Epithelial cell of esophagus (primary cell): ENCODE measurements around the gene CBLB.

Experiments
- DNase-seq: peaks from one replicate; pipeline ENCODE4 v3.0.0; 2010; ENCODE audit warnings: low read depth
- H3K4me3 ChIP-seq: 2 replicates; pipeline ENCODE4 v1.5.1; 2011; ENCODE audit warnings: mild to moderate bottlenecking, low read length, control low read depth
- TF ChIP-seq, protein P1 (sequence below): IDR thresholded peaks from 2 replicates; pipeline ENCODE4 v1.5.1; 2011; ENCODE audit warnings: low read depth, mild to moderate bottlenecking, low read length, control low read depth, inconsistent platforms; ENCODE audit not compliant: insufficient read depth; ENCODE audit errors: missing control alignments

The CBLB gene

DNA sequence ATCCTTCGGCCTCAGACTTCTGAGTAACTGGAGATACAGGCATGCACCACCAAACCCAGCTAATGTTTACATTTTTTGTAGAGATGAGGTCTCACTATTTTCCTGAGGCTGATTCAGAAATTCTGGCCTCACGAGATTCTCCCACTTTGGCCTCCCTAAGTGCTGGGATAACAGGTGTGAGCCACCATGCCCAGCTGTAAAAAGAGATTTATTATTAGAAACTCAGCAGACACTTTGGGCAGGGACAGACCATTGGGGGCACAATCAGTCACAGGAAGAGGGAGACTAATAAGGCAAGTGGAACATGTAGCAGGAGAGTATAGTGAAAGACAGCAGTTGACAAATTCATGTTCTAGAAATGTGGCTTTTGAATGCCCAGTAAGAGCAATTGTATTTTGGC, 249.2 kb downstream of the CBLB start:
- H3K4me3 ChIP-seq, result no peak overlapping the region
- TF ChIP-seq, protein P1, sequence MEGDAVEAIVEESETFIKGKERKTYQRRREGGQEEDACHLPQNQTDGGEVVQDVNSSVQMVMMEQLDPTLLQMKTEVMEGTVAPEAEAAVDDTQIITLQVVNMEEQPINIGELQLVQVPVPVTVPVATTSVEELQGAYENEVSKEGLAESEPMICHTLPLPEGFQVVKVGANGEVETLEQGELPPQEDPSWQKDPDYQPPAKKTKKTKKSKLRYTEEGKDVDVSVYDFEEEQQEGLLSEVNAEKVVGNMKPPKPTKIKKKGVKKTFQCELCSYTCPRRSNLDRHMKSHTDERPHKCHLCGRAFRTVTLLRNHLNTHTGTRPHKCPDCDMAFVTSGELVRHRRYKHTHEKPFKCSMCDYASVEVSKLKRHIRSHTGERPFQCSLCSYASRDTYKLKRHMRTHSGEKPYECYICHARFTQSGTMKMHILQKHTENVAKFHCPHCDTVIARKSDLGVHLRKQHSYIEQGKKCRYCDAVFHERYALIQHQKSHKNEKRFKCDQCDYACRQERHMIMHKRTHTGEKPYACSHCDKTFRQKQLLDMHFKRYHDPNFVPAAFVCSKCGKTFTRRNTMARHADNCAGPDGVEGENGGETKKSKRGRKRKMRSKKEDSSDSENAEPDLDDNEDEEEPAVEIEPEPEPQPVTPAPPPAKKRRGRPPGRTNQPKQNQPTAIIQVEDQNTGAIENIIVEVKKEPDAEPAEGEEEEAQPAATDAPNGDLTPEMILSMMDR, result no peak

DNA sequence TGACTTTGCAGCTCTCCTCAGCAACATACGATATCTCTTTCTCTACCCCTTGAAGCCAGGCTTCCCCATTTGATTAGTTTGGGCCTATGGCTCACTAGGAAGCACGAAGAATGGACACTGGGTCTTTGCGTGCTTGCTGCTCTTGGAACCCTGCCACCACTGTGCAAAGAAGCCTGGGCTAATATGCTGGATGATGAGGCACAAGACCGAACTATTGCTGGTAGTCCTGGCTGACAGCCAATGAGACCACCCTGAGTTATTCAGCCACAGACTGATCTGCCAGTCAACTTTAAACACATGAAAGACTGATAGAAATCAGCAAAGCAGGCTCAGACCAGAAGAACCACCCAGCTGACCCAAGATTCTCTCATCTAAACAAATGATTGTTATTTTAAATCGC, 250.3 kb downstream of the CBLB start:
- no peak for DNase-seq
- no peak overlapping the region for H3K4me3 ChIP-seq
- TF ChIP-seq, protein P1, result no peak

More for the DNA sequence above, 249.2 kb downstream of the CBLB start:
- DNase-seq, result no peak

DNA sequence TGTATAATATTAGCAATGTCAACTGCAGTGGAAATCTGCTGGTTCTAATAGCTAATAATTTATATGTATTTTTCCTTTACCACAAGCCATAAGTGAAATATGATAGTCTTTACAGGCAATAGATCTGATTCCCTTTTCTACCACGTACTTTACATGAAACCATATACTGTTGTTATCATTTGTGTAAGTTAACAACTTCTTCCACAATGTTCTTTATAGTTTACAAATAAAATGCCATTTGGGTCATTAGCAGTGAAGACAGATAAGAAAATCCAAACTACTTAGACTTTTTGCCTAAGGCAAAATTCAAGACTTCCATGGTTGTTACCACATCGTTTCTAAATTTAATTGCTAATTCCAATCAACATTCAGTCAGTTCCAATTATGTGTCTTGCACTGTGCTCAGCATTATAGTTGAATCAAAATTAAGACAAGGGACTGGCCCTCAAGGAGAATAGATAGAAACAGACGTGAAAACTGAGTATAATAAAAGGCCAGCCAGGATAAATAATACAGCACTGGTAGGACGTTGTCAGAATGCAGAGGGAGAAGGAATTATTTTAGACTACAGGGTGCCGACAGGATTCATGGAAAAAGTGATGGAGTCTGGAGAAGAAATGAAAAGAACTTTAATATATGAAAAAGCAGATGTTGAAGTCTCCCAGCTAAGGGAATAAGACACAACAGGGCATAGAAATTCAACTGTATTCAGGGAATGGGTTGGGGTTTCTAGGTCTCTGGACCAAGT, 252.3 kb downstream of the CBLB start:
- DNase-seq, result no peak
- no peak overlapping the region for H3K4me3 ChIP-seq
- TF ChIP-seq, protein P1, result no peak

DNA sequence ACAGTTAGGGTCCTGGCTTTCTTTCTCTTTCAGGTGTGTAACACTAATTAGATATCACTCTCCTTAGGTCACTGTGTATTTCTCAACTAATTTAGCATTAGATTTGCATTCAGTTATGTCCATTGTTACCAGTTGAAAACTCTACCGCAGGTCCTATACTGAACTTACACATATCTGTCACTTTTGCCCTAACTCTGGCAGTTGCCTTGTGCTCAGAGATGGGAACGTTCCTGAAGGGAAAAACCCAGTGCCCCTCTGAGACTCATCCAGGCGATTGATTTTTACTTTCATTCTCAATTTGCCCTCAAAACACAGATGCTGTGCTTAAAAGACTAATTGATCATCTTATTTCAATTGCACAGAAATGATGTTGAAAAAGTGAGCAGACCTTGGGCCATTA, 253.0 kb downstream of the CBLB start:
- DNase-seq, result no peak
- TF ChIP-seq, protein P1, result no peak
- H3K4me3 ChIP-seq, result no peak overlapping the region

DNA sequence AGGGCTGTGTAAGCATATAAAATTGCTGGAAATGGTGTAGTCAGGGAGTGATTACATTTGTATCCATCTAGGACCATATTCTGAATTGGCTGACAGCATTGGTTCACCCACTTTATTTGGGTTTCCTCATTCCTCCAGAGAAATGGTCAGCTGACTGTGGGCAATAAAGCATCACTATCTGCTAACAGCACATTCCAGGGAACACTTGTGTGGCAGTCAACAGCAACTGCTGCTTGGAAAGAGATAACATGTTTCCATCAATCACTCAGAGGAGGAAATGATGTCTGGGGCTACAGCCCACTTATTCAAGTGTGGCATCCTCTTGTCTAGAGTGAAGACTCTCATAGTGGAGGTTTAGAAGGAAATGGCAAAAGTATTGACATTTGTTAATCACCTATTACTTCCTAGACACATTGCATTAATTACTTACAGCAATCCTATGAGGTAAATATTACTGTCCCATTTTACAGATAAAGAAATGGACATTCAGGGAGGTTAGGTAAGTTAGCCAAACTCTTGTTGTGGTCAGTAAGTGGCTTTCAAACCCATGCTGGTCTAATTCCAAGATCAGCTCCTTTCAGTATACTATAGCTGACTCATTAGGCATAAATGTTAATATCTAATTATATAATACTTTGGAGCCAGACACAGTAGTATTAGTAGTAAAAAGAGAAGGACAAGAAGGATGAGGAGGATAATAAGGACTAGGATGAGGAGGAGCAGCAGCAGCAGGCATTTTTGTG, 254.4 kb downstream of the CBLB start:
- no peak overlapping the region for H3K4me3 ChIP-seq
- no peak for DNase-seq
- TF ChIP-seq, protein P1, result no peak

DNA sequence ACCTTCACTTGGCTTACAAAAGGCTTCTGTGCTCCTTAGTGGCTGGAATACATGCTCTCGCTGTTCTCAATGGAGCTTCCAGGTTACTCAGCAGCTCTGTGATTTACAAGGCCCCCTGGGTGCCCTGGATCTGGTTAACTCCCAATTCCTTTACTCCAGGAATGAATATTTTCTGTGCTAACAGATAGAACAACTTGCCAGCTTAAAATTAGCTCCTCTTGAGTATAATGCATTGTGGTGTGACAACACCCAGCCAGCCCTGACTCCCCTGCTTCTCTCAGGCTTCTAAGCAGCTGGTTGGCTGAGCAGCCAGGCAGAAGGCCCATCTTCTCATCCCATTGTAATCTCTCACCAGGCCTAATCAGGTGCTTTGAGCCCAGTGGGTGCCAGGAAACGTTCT, 255.7 kb downstream of the CBLB start:
- TF ChIP-seq, protein P1, result no peak
- H3K4me3 ChIP-seq, result no peak overlapping the region
- no peak for DNase-seq
